Esophagus (tissue), 2 donors: ENCODE results near the gene SLC52A3. TPM values are rescaled to one million over a fixed set of nuclear protein-coding genes. Genes with fewer than 3 reads are reported as not detected.

ENCODE experiments used
- H3K27ac ChIP-seq, 2 donors: one replicate each; pipeline ENCODE4 v1.5.1; 2013; ENCODE audit warnings: low read depth in 2 of 2, mild to moderate bottlenecking in 2 of 2, inconsistent platforms in 1 of 2, low read length in 1 of 2, moderate library complexity in 1 of 2
- H3K27me3 ChIP-seq, 2 donors: one replicate each; pipeline ENCODE4 v1.6.1; 2013; ENCODE audit warnings: low read length in 2 of 2, control low read depth in 1 of 2, mild to moderate bottlenecking in 1 of 2; ENCODE audit not compliant: insufficient read depth in 2 of 2, control insufficient read depth in 1 of 2
- H3K36me3 ChIP-seq, 2 donors: one replicate each; pipeline ENCODE4 v1.6.1; 2013; ENCODE audit warnings: low read length in 1 of 2; ENCODE audit not compliant: control insufficient read depth in 2 of 2, insufficient read depth in 2 of 2
- H3K4me1 ChIP-seq, 2 donors: one replicate each; pipeline ENCODE4 v1.6.1; 2013; ENCODE audit warnings: low read length in 1 of 2; ENCODE audit not compliant: control insufficient read depth in 2 of 2, insufficient read depth in 2 of 2
- H3K4me3 ChIP-seq, 2 donors: one replicate each; pipeline ENCODE4 v1.5.1; 2013; ENCODE audit warnings: low read length in 2 of 2, mild to moderate bottlenecking in 2 of 2, low read depth in 1 of 2, moderate library complexity in 1 of 2
- H3K9me3 ChIP-seq, 2 donors: one replicate each; pipeline ENCODE4 v1.6.1; 2013; ENCODE audit warnings: mild to moderate bottlenecking in 2 of 2, low read depth in 1 of 2, low read length in 1 of 2, moderate library complexity in 1 of 2; ENCODE audit not compliant: control insufficient read depth in 2 of 2, insufficient read depth in 1 of 2
- WGBS, 2 donors: extraction: QIAGEN DNeasy Blood & Tissue Kit; methylation state at CpG; one replicate each; pipeline ENCODE4 v1.1.7; 2013; 5-methylcytosine and 5-hydroxymethylcytosine counted together
- polyA plus RNA-seq, 2 donors: library from polyadenylated mRNA; stranded (reverse); fragments of 200-250 nt; gene quantifications; one replicate each; pipeline ENCODE4 v1.2.3, GENCODE V29; 2013
- donor health status: healthy with polysubstance abuse.
- donor health status: Bipolar disorder and iron deficiency.

SLC52A3 gene
- polyA plus RNA-seq, 2 donors, result 4.9 to 5.6 TPM

- Histone ChIP-seq H3K4me1 (peaks cover 0 to 5% of the 10 kb centered on the region in 2 donors), H3K36me3 (no peaks in the 10 kb centered on the region), H3K27ac (no peak overlapping the region), H3K9me3 (no peaks in the 10 kb centered on the region), H3K27me3 (no peaks in the 10 kb centered on the region), H3K4me3 (no peak overlapping the region)
- WGBS, 2 donors, result 81 to 82% methylated on average over 3 of the region's 3 CpGs
Measured at GRCh38 chr20:754904-755303, 13.4 kb downstream of the SLC52A3 start.

- no peaks in the 10 kb centered on the region for H3K27me3 ChIP-seq
- H3K4me1 ChIP-seq, result peaks cover 0 to 5% of the 10 kb centered on the region in 2 donors
- 67 to 70% methylated on average over 10 of the region's 10 CpGs for WGBS, 2 donors
- no peak overlapping the region for H3K27ac ChIP-seq
- H3K36me3 ChIP-seq, result no peaks in the 10 kb centered on the region
- H3K4me3 ChIP-seq, result no peak overlapping the region
- H3K9me3 ChIP-seq, result no peaks in the 10 kb centered on the region
Measured at GRCh38 chr20:753897-754635, 14.2 kb downstream of the SLC52A3 start.

- Histone ChIP-seq H3K27me3 (no peaks in the 10 kb centered on the region), H3K4me3 (no peak overlapping the region), H3K4me1 (peaks cover 0 to 5% of the 10 kb centered on the region in 2 donors), H3K27ac (no peak overlapping the region), H3K9me3 (no peaks in the 10 kb centered on the region), H3K36me3 (no peaks in the 10 kb centered on the region)
- 52 to 55% methylated on average over 3 of the region's 3 CpGs for WGBS, 2 donors
Measured at GRCh38 chr20:753136-753535, 15.2 kb downstream of the SLC52A3 start.

- 78 to 86% methylated on average over 5 of the region's 5 CpGs for WGBS, 2 donors
- Histone ChIP-seq H3K4me1 (peaks cover 0 to 5% of the 10 kb centered on the region in 2 donors), H3K4me3 (no peak overlapping the region), H3K27me3 (no peaks in the 10 kb centered on the region), H3K27ac (no peak overlapping the region), H3K9me3 (no peaks in the 10 kb centered on the region), H3K36me3 (no peaks in the 10 kb centered on the region)
Measured at GRCh38 chr20:752291-752690, 16.0 kb downstream of the SLC52A3 start.

- Histone ChIP-seq H3K36me3 (no peaks in the 10 kb centered on the region), H3K27me3 (no peaks in the 10 kb centered on the region), H3K27ac (no peak overlapping the region), H3K4me1 (peaks cover 0 to 5% of the 10 kb centered on the region in 2 donors), H3K9me3 (no peaks in the 10 kb centered on the region), H3K4me3 (no peak overlapping the region)
- WGBS, 2 donors, result 80 to 86% methylated on average over 5 of the region's 5 CpGs
Measured at GRCh38 chr20:751761-752160, 16.5 kb downstream of the SLC52A3 start.

- H3K4me3 ChIP-seq, result no peak overlapping the region
- no peaks in the 10 kb centered on the region for H3K27me3 ChIP-seq
- H3K4me1 ChIP-seq, result peaks cover 0 to 5% of the 10 kb centered on the region in 2 donors
- peaks cover 0 to 2% of the 10 kb centered on the region in 2 donors for H3K9me3 ChIP-seq
- WGBS, 2 donors, result 79 to 88% methylated on average over 3 of the region's 3 CpGs
- no peak overlapping the region for H3K27ac ChIP-seq
- H3K36me3 ChIP-seq, result no peaks in the 10 kb centered on the region
Measured at GRCh38 chr20:750801-751200, 17.5 kb downstream of the SLC52A3 start.

GRCh38 chr20:745683-746301, 22.5 kb downstream of the SLC52A3 start:
- Histone ChIP-seq H3K36me3 (no peaks in the 10 kb centered on the region), H3K4me3 (no peak overlapping the region), H3K4me1 (peaks cover 0 to under 1% of the 10 kb centered on the region in 2 donors), H3K27ac (no peak overlapping the region), H3K9me3 (peaks cover 0 to 8% of the 10 kb centered on the region in 2 donors), H3K27me3 (no peaks in the 10 kb centered on the region)
- 83 to 89% methylated on average over 4 of the region's 4 CpGs for whole genome bisulfite sequencing, 2 donors

- H3K27ac ChIP-seq, result no peak overlapping the region
- no peaks in the 10 kb centered on the region for H3K36me3 ChIP-seq
- H3K27me3 ChIP-seq, result no peaks in the 10 kb centered on the region
- peaks cover 0 to 4% of the 10 kb centered on the region in 2 donors for H3K4me1 ChIP-seq
- H3K4me3 ChIP-seq, result no peak overlapping the region
- 65 to 68% methylated on average over 2 of the region's 2 CpGs for WGBS, 2 donors
- peaks cover 0 to 10% of the 10 kb centered on the region in 2 donors for H3K9me3 ChIP-seq
Measured at GRCh38 chr20:742156-742555, 26.1 kb downstream of the SLC52A3 start.

GRCh38 chr20:741620-742019, 26.7 kb downstream of the SLC52A3 start:
- no peaks in the 10 kb centered on the region for H3K27me3 ChIP-seq
- 67 to 69% methylated on average over 6 of the region's 6 CpGs for WGBS, 2 donors
- peaks cover 0 to 4% of the 10 kb centered on the region in 2 donors for H3K4me1 ChIP-seq
- H3K9me3 ChIP-seq, result peaks cover 0 to 10% of the 10 kb centered on the region in 2 donors
- H3K4me3 ChIP-seq, result no peak overlapping the region
- no peak overlapping the region for H3K27ac ChIP-seq
- no peaks in the 10 kb centered on the region for H3K36me3 ChIP-seq
